Smooth muscle cell (in vitro differentiated cells): ENCODE measurements around the gene TCP11L1. TPM values are rescaled to one million over a fixed set of nuclear protein-coding genes. Genes with fewer than 3 reads are reported as not detected.

Source experiments
- DNase-seq: peaks from one replicate; lab custom pipeline; 2025; ENCODE audit not compliant: unreplicated experiment; lab: John Stamatoyannopoulos, UW
- H2AFZ ChIP-seq: fragments of 200-600 bp; sonication (generic); 2 replicates; pipeline ENCODE4 v1.6.0; 2016; ENCODE audit warnings: antibody characterized with exemption, low read depth, mild to moderate bottlenecking
- H3F3A ChIP-seq: fragments of 200-600 bp; sonication (generic); 2 replicates; pipeline ENCODE4 v1.6.0; 2017; ENCODE audit warnings: antibody characterized with exemption, low read depth
- H3K27ac ChIP-seq: fragments of 200-600 bp; sonication (generic); 2 replicates; pipeline ENCODE4 v1.5.1; 2016; ENCODE audit warnings: low read depth, mild to moderate bottlenecking
- H3K27me3 ChIP-seq: fragments of 200-600 bp; sonication (generic); 2 replicates; pipeline ENCODE4 v1.6.1; 2016; ENCODE audit warnings: low read depth, mild to moderate bottlenecking
- H3K36me3 ChIP-seq: fragments of 200-600 bp; sonication (generic); 2 replicates; pipeline ENCODE4 v1.5.1; 2016; ENCODE audit warnings: low read depth
- H3K4me1 ChIP-seq: fragments of 200-600 bp; sonication (generic); 2 replicates; pipeline ENCODE4 v1.5.1; 2016; ENCODE audit warnings: low read depth
- H3K4me2 ChIP-seq: fragments of 200-600 bp; sonication (generic); 2 replicates; pipeline ENCODE4 v1.6.0; 2016; ENCODE audit warnings: mild to moderate bottlenecking
- H3K4me3 ChIP-seq: fragments of 200-600 bp; sonication (generic); 2 replicates; pipeline ENCODE4 v1.5.1; 2016; ENCODE audit warnings: mild to moderate bottlenecking
- H3K79me2 ChIP-seq: fragments of 200-600 bp; sonication (generic); 2 replicates; pipeline ENCODE4 v1.6.0; 2016; ENCODE audit warnings: low read depth, mild to moderate bottlenecking
- H3K9ac ChIP-seq: fragments of 200-600 bp; sonication (generic); 2 replicates; pipeline ENCODE4 v1.6.0; 2016; ENCODE audit warnings: low read depth
- H3K9me3 ChIP-seq: fragments of 200-600 bp; sonication (generic); replicated peaks from 2 replicates; pipeline ENCODE4 v1.5.1; 2016; ENCODE audit warnings: low read depth
- H4K20me1 ChIP-seq: fragments of 200-600 bp; sonication (generic); 2 replicates; pipeline ENCODE4 v1.6.0; 2016; ENCODE audit warnings: low read depth
- WGBS: methylation state at CpG from one replicate; pipeline ENCODE4 v1.1.7; 2016; ENCODE audit warnings: low lambda C conversion rate; 5-methylcytosine and 5-hydroxymethylcytosine counted together
- polyA plus RNA-seq: library from polyadenylated mRNA; unstranded; fragments of >200 nt; fragmentation: Nextera tagmentation; extraction: Ambion mirVana; gene quantifications from 2 replicates; pipeline ENCODE4 v1.2.1, GENCODE V29; 2016
- total RNA-seq: library from RNA; depleted of rRNA; stranded (reverse); fragments of >200 nt; gene quantifications from 2 replicates; pipeline ENCODE4 v1.2.3, GENCODE V29; 2014
- TF ChIP-seq, protein P1 (sequence below): fragments of 200-600 bp; sonication (generic); IDR thresholded peaks from 2 replicates; pipeline ENCODE4 v1.5.1; 2017; ENCODE audit warnings: borderline replicate concordance, mild to moderate bottlenecking, antibody characterized with exemption; ENCODE audit not compliant: insufficient read depth, poor library complexity, severe bottlenecking

TCP11L1 gene
- total and polyA plus RNA-seq, 2 experiments from 2014 or later = 7.4 to 25.4 TPM

GRCh38 chr11:33064866-33065265 lies 25.5 kb downstream of the TCP11L1 start:
- Histone ChIP-seq H3K9me3 (no peaks in the 10 kb centered on the region), H3F3A (peaks cover 17% of the 10 kb centered on the region), H3K79me2 (no peaks in the 10 kb centered on the region), H3K27me3 (no peaks in the 10 kb centered on the region), H3K9ac (no peak overlapping the region), H3K4me1 (no peaks in the 10 kb centered on the region), H3K4me2 (no peak overlapping the region), H2AFZ (no peak overlapping the region), H3K4me3 (no peak overlapping the region), H4K20me1 (no peaks in the 10 kb centered on the region), H3K27ac (no peak overlapping the region), H3K36me3 (no peaks in the 10 kb centered on the region)
- DNase-seq = no peak
- 99% methylated on average over 5 of the region's 5 CpGs for WGBS
- TF ChIP-seq, protein P1, sequence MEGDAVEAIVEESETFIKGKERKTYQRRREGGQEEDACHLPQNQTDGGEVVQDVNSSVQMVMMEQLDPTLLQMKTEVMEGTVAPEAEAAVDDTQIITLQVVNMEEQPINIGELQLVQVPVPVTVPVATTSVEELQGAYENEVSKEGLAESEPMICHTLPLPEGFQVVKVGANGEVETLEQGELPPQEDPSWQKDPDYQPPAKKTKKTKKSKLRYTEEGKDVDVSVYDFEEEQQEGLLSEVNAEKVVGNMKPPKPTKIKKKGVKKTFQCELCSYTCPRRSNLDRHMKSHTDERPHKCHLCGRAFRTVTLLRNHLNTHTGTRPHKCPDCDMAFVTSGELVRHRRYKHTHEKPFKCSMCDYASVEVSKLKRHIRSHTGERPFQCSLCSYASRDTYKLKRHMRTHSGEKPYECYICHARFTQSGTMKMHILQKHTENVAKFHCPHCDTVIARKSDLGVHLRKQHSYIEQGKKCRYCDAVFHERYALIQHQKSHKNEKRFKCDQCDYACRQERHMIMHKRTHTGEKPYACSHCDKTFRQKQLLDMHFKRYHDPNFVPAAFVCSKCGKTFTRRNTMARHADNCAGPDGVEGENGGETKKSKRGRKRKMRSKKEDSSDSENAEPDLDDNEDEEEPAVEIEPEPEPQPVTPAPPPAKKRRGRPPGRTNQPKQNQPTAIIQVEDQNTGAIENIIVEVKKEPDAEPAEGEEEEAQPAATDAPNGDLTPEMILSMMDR = no peak

- Histone ChIP-seq H3F3A (peaks cover 10% of the 10 kb centered on the region), H3K36me3 (no peaks in the 10 kb centered on the region), H3K79me2 (no peaks in the 10 kb centered on the region), H3K9ac (no peak overlapping the region), H3K27ac (no peak overlapping the region), H3K9me3 (no peaks in the 10 kb centered on the region), H2AFZ (no peak overlapping the region), H4K20me1 (no peaks in the 10 kb centered on the region), H3K27me3 (no peaks in the 10 kb centered on the region), H3K4me1 (no peaks in the 10 kb centered on the region), H3K4me3 (no peak overlapping the region), H3K4me2 (no peak overlapping the region)
- WGBS = 65% methylated on average over 22 of the region's 22 CpGs
- no peak for DNase-seq
- TF ChIP-seq, protein P1 = peak; percentile 88
Measured at GRCh38 chr11:33065445-33066178, 26.2 kb downstream of the TCP11L1 start.

DNA sequence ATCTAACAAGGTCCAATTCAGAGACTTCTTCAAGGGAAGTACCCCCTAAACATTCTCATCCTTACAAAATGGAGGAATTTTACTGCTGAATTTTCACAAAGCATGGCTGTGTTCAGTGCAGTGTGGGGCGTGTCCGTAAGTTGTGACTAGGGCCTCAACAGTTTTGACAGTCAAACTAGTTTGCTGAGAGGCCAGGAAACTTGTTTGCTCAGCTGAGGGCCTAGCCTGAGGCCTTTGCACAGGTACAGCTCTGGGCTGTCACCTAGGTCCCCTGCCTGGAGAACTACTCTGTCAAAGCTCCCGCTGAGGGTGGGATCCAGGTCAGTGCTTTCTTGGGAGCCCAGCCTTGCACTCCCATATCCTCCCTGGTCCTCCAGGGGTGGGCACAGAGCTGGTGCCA lies 27.9 kb downstream of the TCP11L1 start:
- WGBS = 92% methylated on average over 3 of the region's 3 CpGs
- no peak for DNase-seq
- no peak overlapping the region for H3K27ac ChIP-seq
- H3K4me3 ChIP-seq = no peak overlapping the region
- H3K9ac ChIP-seq = no peak overlapping the region
- H4K20me1 ChIP-seq = no peaks in the 10 kb centered on the region
- no peak overlapping the region for H2AFZ ChIP-seq
- H3K9me3 ChIP-seq = no peaks in the 10 kb centered on the region
- TF ChIP-seq, protein P1 = no peak
- no peaks in the 10 kb centered on the region for H3K27me3 ChIP-seq
- no peaks in the 10 kb centered on the region for H3K79me2 ChIP-seq
- peaks cover 3% of the 10 kb centered on the region for H3F3A ChIP-seq
- no peak overlapping the region for H3K4me2 ChIP-seq
- H3K36me3 ChIP-seq = no peaks in the 10 kb centered on the region
- H3K4me1 ChIP-seq = no peaks in the 10 kb centered on the region
